ENCODE data around the gene DSTN. TPM values are rescaled to one million over a fixed set of nuclear protein-coding genes. Genes with fewer than 3 reads are reported as not detected.
A peak's percentile ranks its signal among the peaks of the same experiment; 100 is the strongest.

The DSTN gene
- total and polyA plus RNA-seq, 4 donors: 1,041 to 5,298 (median 2,110) TPM

- peaks cover 0 to 2% of the 10 kb centered on the region in 2 donors for H3K36me3 ChIP-seq (ENCODE audit: control insufficient read depth in 1 of 2, insufficient read depth in 2 of 2, low read length in 1 of 2)
- peak in 1 of 2 donors; percentile 62 for DNase-seq
- WGBS, 2 donors: 32 to 33% methylated on average over 25 of the region's 25 CpGs
Measured at GRCh38 chr20:17635332-17636244, 65.7 kb downstream of the DSTN start.

GRCh38 chr20:17636523-17637412 lies 66.9 kb downstream of the DSTN start:
- Histone ChIP-seq H3K27me3 (ENCODE audit: control insufficient read depth in 1 of 2, insufficient read depth in 2 of 2, low read length in 1 of 2) (no peaks in the 10 kb centered on the region), H3K36me3 (ENCODE audit: control insufficient read depth in 1 of 2, insufficient read depth in 2 of 2, low read length in 1 of 2) (peaks cover 0 to 2% of the 10 kb centered on the region in 2 donors), H3K9me3 (ENCODE audit: control insufficient read depth, low read length) (no peaks in the 10 kb centered on the region), H3K4me1 (ENCODE audit: control insufficient read depth in 1 of 2, insufficient read depth in 2 of 2, low read length in 2 of 2) (no peaks in the 10 kb centered on the region), H3K27ac (ENCODE audit: low read depth in 1 of 2, low read length in 2 of 2) (no peak overlapping the region), H3K4me3 (ENCODE audit: low read length in 2 of 2) (no peak overlapping the region)
- 48 to 50% methylated on average over 24 of the region's 24 CpGs for WGBS, 2 donors
- no peak for ATAC-seq (ENCODE audit: low FRiP score)
- peak in 1 of 2 donors; percentile 56 for DNase-seq
- intact Hi-C loops (cut with DNase I): no loop called here

More at GRCh38 chr20:17635332-17636244, 65.7 kb downstream of the DSTN start:
- Histone ChIP-seq H3K4me1 (ENCODE audit: control insufficient read depth in 1 of 2, insufficient read depth in 2 of 2, low read length in 2 of 2) (no peaks in the 10 kb centered on the region), H3K27me3 (ENCODE audit: control insufficient read depth in 1 of 2, insufficient read depth in 2 of 2, low read length in 1 of 2) (no peaks in the 10 kb centered on the region), H3K27ac (ENCODE audit: low read depth in 1 of 2, low read length in 2 of 2) (no peak overlapping the region), H3K4me3 (ENCODE audit: low read length in 2 of 2) (no peak overlapping the region), H3K9me3 (ENCODE audit: control insufficient read depth, low read length) (no peaks in the 10 kb centered on the region)
- intact Hi-C loops (cut with DNase I): no loop called here
- peak; percentile 51 for ATAC-seq (ENCODE audit: low FRiP score)

- Histone ChIP-seq H3K4me1 (ENCODE audit: control insufficient read depth in 1 of 2, insufficient read depth in 2 of 2, low read length in 2 of 2) (no peaks in the 10 kb centered on the region), H3K36me3 (ENCODE audit: control insufficient read depth in 1 of 2, insufficient read depth in 2 of 2, low read length in 1 of 2) (peaks cover 0 to 2% of the 10 kb centered on the region in 2 donors), H3K27ac (ENCODE audit: low read depth in 1 of 2, low read length in 2 of 2) (no peak overlapping the region), H3K27me3 (ENCODE audit: control insufficient read depth in 1 of 2, insufficient read depth in 2 of 2, low read length in 1 of 2) (no peaks in the 10 kb centered on the region), H3K9me3 (ENCODE audit: control insufficient read depth, low read length) (no peaks in the 10 kb centered on the region), H3K4me3 (ENCODE audit: low read length in 2 of 2) (no peak overlapping the region)
- no peak for ATAC-seq (ENCODE audit: low FRiP score)
- intact Hi-C loops (cut with DNase I): no loop called here
- WGBS, 2 donors: 67 to 81% methylated on average over 4 of the region's 4 CpGs
- DNase-seq: no peak
Measured at GRCh38 chr20:17637413-17637780, 67.5 kb downstream of the DSTN start.

GRCh38 chr20:17637985-17638640 lies 68.2 kb downstream of the DSTN start:
- intact Hi-C loops (cut with DNase I): no loop called here
- Histone ChIP-seq H3K36me3 (ENCODE audit: control insufficient read depth in 1 of 2, insufficient read depth in 2 of 2, low read length in 1 of 2) (peaks cover 0 to 2% of the 10 kb centered on the region in 2 donors), H3K4me3 (ENCODE audit: low read length in 2 of 2) (no peak overlapping the region), H3K9me3 (ENCODE audit: control insufficient read depth, low read length) (no peaks in the 10 kb centered on the region), H3K4me1 (ENCODE audit: control insufficient read depth in 1 of 2, insufficient read depth in 2 of 2, low read length in 2 of 2) (no peaks in the 10 kb centered on the region), H3K27ac (ENCODE audit: low read depth in 1 of 2, low read length in 2 of 2) (no peak overlapping the region), H3K27me3 (ENCODE audit: control insufficient read depth in 1 of 2, insufficient read depth in 2 of 2, low read length in 1 of 2) (no peaks in the 10 kb centered on the region)
- no peak for ATAC-seq (ENCODE audit: low FRiP score)
- 82 to 84% methylated on average over 13 of the region's 13 CpGs for WGBS, 2 donors
- DNase-seq: no peak

GRCh38 chr20:17638835-17639407 lies 69.0 kb downstream of the DSTN start:
- H3K27ac ChIP-seq (ENCODE audit: low read depth in 1 of 2, low read length in 2 of 2): no peak overlapping the region
- no peak for ATAC-seq (ENCODE audit: low FRiP score)

GRCh38 chr20:17640146-17640874 lies 70.4 kb downstream of the DSTN start:
- intact Hi-C loops (cut with DNase I): no loop called here
- no peak overlapping the region for H3K27ac ChIP-seq (ENCODE audit: low read depth in 1 of 2, low read length in 2 of 2)
- H3K4me3 ChIP-seq (ENCODE audit: low read length in 2 of 2): no peak overlapping the region
- no peaks in the 10 kb centered on the region for H3K27me3 ChIP-seq (ENCODE audit: control insufficient read depth in 1 of 2, insufficient read depth in 2 of 2, low read length in 1 of 2)
- ATAC-seq (ENCODE audit: low FRiP score) (no peak), DNase-seq (no peak)
- no peaks in the 10 kb centered on the region for H3K4me1 ChIP-seq (ENCODE audit: control insufficient read depth in 1 of 2, insufficient read depth in 2 of 2, low read length in 2 of 2)
- WGBS, 2 donors: 81 to 89% methylated on average over 12 of the region's 12 CpGs
- H3K9me3 ChIP-seq (ENCODE audit: control insufficient read depth, low read length): no peaks in the 10 kb centered on the region
- no peaks in the 10 kb centered on the region for H3K36me3 ChIP-seq (ENCODE audit: control insufficient read depth in 1 of 2, insufficient read depth in 2 of 2, low read length in 1 of 2)

More at GRCh38 chr20:17638835-17639407, 69.0 kb downstream of the DSTN start:
- no peaks in the 10 kb centered on the region for H3K27me3 ChIP-seq (ENCODE audit: control insufficient read depth in 1 of 2, insufficient read depth in 2 of 2, low read length in 1 of 2)
- DNase-seq: no peak
- H3K4me3 ChIP-seq (ENCODE audit: low read length in 2 of 2): no peak overlapping the region
- intact Hi-C loops (cut with DNase I): no loop called here
- no peaks in the 10 kb centered on the region for H3K9me3 ChIP-seq (ENCODE audit: control insufficient read depth, low read length)
- no peaks in the 10 kb centered on the region for H3K36me3 ChIP-seq (ENCODE audit: control insufficient read depth in 1 of 2, insufficient read depth in 2 of 2, low read length in 1 of 2)
- 47 to 53% methylated on average over 6 of the region's 6 CpGs for WGBS, 2 donors
- H3K4me1 ChIP-seq (ENCODE audit: control insufficient read depth in 1 of 2, insufficient read depth in 2 of 2, low read length in 2 of 2): no peaks in the 10 kb centered on the region

GRCh38 chr20:17640875-17641378 lies 71.1 kb downstream of the DSTN start:
- H3K4me1 ChIP-seq (ENCODE audit: control insufficient read depth in 1 of 2, insufficient read depth in 2 of 2, low read length in 2 of 2): no peaks in the 10 kb centered on the region
- no peaks in the 10 kb centered on the region for H3K27me3 ChIP-seq (ENCODE audit: control insufficient read depth in 1 of 2, insufficient read depth in 2 of 2, low read length in 1 of 2)
- H3K27ac ChIP-seq (ENCODE audit: low read depth in 1 of 2, low read length in 2 of 2): no peak overlapping the region
- H3K4me3 ChIP-seq (ENCODE audit: low read length in 2 of 2): no peak overlapping the region
- DNase-seq (no peak), ATAC-seq (ENCODE audit: low FRiP score) (no peak)
- H3K36me3 ChIP-seq (ENCODE audit: control insufficient read depth in 1 of 2, insufficient read depth in 2 of 2, low read length in 1 of 2): no peaks in the 10 kb centered on the region
- 89% methylated on average over 14 of the region's 14 CpGs for WGBS, 2 donors
- intact Hi-C loops (cut with DNase I): no loop called here
- H3K9me3 ChIP-seq (ENCODE audit: control insufficient read depth, low read length): no peaks in the 10 kb centered on the region

Data from aorta (tissue), 5 donors.